Measurements from ENCODE around the gene ZCCHC24. TPM values are rescaled to one million over a fixed set of nuclear protein-coding genes. Genes with fewer than 3 reads are reported as not detected.

The ZCCHC24 gene
- total and polyA plus RNA-seq, 2 of the 8 experiments (the other 6 are each of a cell fraction or from before 2014, with no cell fraction given): 3.9 to 6.9 TPM

- TF ChIP-seq RAD21 (IDR thresholded peaks at IDR 0.05 in 1 of 2, conservative IDR thresholded peaks at IDR 0.05 in 1 of 2; ENCODE audit: low read depth in 2 of 2, low read length in 2 of 2) (no peak), BACH1 (IDR thresholded peaks at IDR 0.05; ENCODE audit: low read length) (no peak)
These were observed 22.7 kb upstream of the ZCCHC24 start (continued) for GRCh38 chr10:79468015-79468560.
